ENCODE data around the gene DISC1.

The DISC1 gene

GRCh38 chr1:231702804-231703203, 76.2 kb downstream of the DISC1 start:
- no peak for DNase-seq (ENCODE audit: low spot score)
- ATAC-seq (ENCODE audit: low read depth), result 0 out of 3 replicates have a peak, but pooled peaks have one; percentile 14
- no peaks in the 10 kb centered on the region for H3K36me3 ChIP-seq (ENCODE audit: low read depth)
- H3K4me3 ChIP-seq (ENCODE audit: severe bottlenecking), result no peak overlapping the region
- no peaks in the 10 kb centered on the region for H3K27me3 ChIP-seq (ENCODE audit: insufficient read depth, poor library complexity, severe bottlenecking)
- H3K27ac ChIP-seq (ENCODE audit: poor library complexity, severe bottlenecking), result no peak overlapping the region
- no peak for TF ChIP-seq CTCF (IDR thresholded peaks at IDR 0.05; ENCODE audit: poor library complexity, severe bottlenecking)
- no peaks in the 10 kb centered on the region for H3K9me3 ChIP-seq (ENCODE audit: severe bottlenecking)
- no peaks in the 10 kb centered on the region for H3K4me1 ChIP-seq (ENCODE audit: insufficient read depth, poor library complexity, severe bottlenecking)

DNA sequence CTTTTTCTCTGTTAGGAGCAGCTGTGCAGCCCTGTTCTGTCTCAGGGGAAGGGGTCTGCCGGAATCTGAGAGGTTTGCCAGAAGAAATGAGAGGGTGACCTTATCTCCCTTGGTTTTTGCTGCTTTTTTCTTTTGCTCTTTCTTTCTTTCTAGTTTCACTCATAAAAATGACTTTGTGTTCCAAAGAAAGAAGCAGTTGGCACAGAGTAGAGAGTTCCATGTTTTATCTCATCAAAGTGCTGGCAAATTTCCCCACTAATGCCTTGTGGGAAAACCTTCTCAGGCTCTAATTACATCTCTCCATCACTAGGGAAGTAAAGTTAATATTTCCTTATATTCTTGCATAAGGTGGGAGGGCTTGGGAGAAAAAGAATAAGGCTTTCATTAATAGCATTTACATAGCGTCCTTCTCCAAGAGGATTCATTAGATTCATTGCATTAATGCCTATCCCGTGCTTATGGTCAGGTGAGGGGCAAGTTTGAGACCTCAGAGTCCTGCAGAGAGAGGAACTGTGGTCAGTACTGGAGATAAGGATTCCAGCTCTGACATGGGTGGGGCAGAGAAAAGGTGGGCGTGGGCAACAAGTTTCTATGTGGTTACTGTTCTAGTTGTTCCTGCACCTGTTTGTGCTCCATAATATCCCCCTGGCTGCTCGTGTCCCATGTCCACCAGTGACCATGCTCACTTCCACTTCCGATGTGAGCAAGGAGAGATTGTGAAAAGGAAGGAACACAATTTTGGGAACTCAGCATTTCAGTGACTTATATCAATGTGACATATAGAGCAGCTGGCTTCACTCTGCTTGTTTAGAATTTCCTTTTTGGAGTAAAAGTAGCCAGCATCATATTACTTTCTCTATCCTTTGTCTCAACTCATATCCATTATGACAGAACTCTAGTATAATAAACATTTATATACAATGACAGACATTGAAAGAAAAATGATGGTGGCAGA, 79.5 kb downstream of the DISC1 start:
- Histone ChIP-seq H3K36me3 (ENCODE audit: low read depth) (no peaks in the 10 kb centered on the region), H3K4me1 (ENCODE audit: insufficient read depth, poor library complexity, severe bottlenecking) (no peaks in the 10 kb centered on the region), H3K9me3 (ENCODE audit: severe bottlenecking) (no peaks in the 10 kb centered on the region), H3K4me3 (ENCODE audit: severe bottlenecking) (no peak overlapping the region), H3K27ac (ENCODE audit: poor library complexity, severe bottlenecking) (no peak overlapping the region), H3K27me3 (ENCODE audit: insufficient read depth, poor library complexity, severe bottlenecking) (no peaks in the 10 kb centered on the region)
- ATAC-seq (ENCODE audit: low read depth) (no peak), DNase-seq (ENCODE audit: low spot score) (no peak)
- no peak for TF ChIP-seq CTCF (IDR thresholded peaks at IDR 0.05; ENCODE audit: poor library complexity, severe bottlenecking)

DNA sequence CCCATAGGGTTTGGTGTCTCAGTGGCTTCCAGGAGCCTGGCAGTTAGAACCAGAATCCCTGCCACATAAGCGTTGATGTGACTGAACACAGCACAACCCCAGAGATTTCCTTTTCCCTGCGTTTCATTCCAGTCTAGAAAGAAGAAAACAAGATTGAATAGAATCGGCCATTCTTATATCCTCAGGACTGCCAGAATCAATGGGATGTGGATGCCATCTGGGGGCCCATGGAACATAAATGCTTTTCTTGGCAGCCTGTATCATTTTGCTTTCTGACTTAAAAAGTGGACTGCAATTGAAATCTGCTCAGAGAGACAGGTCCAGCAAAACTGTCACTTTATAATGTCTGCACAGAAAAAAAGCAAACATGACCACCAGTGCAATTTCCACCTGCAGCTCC, 80.3 kb downstream of the DISC1 start:
- no peak for DNase-seq (ENCODE audit: low spot score)
- no peaks in the 10 kb centered on the region for H3K4me1 ChIP-seq (ENCODE audit: insufficient read depth, poor library complexity, severe bottlenecking)
- TF ChIP-seq CTCF (IDR thresholded peaks at IDR 0.05; ENCODE audit: poor library complexity, severe bottlenecking), result no peak
- no peaks in the 10 kb centered on the region for H3K27me3 ChIP-seq (ENCODE audit: insufficient read depth, poor library complexity, severe bottlenecking)
- no peak overlapping the region for H3K4me3 ChIP-seq (ENCODE audit: severe bottlenecking)
- no peak for ATAC-seq (ENCODE audit: low read depth)
- no peak overlapping the region for H3K27ac ChIP-seq (ENCODE audit: poor library complexity, severe bottlenecking)
- H3K36me3 ChIP-seq (ENCODE audit: low read depth), result no peaks in the 10 kb centered on the region
- no peaks in the 10 kb centered on the region for H3K9me3 ChIP-seq (ENCODE audit: severe bottlenecking)

- no peak for DNase-seq (ENCODE audit: low spot score)
- Histone ChIP-seq H3K27me3 (ENCODE audit: insufficient read depth, poor library complexity, severe bottlenecking) (no peaks in the 10 kb centered on the region), H3K4me1 (ENCODE audit: insufficient read depth, poor library complexity, severe bottlenecking) (no peaks in the 10 kb centered on the region), H3K36me3 (ENCODE audit: low read depth) (no peaks in the 10 kb centered on the region), H3K27ac (ENCODE audit: poor library complexity, severe bottlenecking) (no peak overlapping the region), H3K4me3 (ENCODE audit: severe bottlenecking) (no peak overlapping the region), H3K9me3 (ENCODE audit: severe bottlenecking) (no peaks in the 10 kb centered on the region)
- ATAC-seq (ENCODE audit: low read depth), result no peak
- TF ChIP-seq CTCF (IDR thresholded peaks at IDR 0.05; ENCODE audit: poor library complexity, severe bottlenecking), result no peak
Observed at GRCh38 chr1:231707407-231707806, 80.8 kb downstream of the DISC1 start.

DNA sequence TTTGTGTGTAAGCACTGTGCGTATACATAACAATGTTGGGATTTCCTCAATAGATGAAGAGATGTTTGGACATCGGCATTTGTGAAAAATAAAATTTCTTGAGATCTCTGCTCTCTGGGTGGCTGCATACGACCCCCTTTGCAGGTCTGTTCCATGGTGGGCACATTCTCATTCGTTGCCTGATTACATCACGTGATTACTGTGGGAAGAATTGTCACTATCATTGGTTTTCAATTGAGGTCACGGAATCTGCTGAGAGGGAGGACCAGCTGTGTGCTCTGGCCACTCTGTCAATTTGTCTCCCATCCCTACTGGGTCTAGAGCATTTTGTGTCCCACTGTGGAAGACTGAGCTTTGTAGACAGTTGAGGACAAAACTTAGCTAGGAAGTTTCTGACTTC, 81.8 kb downstream of the DISC1 start:
- H3K9me3 ChIP-seq (ENCODE audit: severe bottlenecking), result no peaks in the 10 kb centered on the region
- no peaks in the 10 kb centered on the region for H3K4me1 ChIP-seq (ENCODE audit: insufficient read depth, poor library complexity, severe bottlenecking)
- no peak for DNase-seq (ENCODE audit: low spot score)
- H3K27me3 ChIP-seq (ENCODE audit: insufficient read depth, poor library complexity, severe bottlenecking), result no peaks in the 10 kb centered on the region
- no peak overlapping the region for H3K27ac ChIP-seq (ENCODE audit: poor library complexity, severe bottlenecking)
- no peak for TF ChIP-seq CTCF (IDR thresholded peaks at IDR 0.05; ENCODE audit: poor library complexity, severe bottlenecking)
- H3K4me3 ChIP-seq (ENCODE audit: severe bottlenecking), result no peak overlapping the region
- H3K36me3 ChIP-seq (ENCODE audit: low read depth), result no peaks in the 10 kb centered on the region
- ATAC-seq (ENCODE audit: low read depth), result no peak

Data from RWPE2 (cell line).